ENCODE measurements around the gene IQGAP2.

- no peak for TF ChIP-seq CTCF (IDR thresholded peaks at IDR 0.05)
- no peak for TF ChIP-seq POLR2AphosphoS5 (IDR thresholded peaks at IDR 0.05; ENCODE audit: low read depth, low read length)
- no peak for TF ChIP-seq SIN3A (IDR thresholded peaks at IDR 0.05; ENCODE audit: borderline replicate concordance, insufficient read depth, low read depth, low read length)
- no peak for TF ChIP-seq TCF7L2 (IDR thresholded peaks at IDR 0.05; ENCODE audit: low read depth, low read length)
- no peak for TF ChIP-seq REST (IDR thresholded peaks at IDR 0.05; ENCODE audit: insufficient read depth in 1 of 2, low read depth in 2 of 2, low read length in 1 of 2)
Observed at GRCh38 chr5:76386360-76386759, 16.7 kb upstream of the IQGAP2 start.
